HG02798 (cell line): ENCODE data around the gene DIS3L2.
"Not testable (repeated sequence)": the region's sequence is repeated elsewhere in the genome, so short reads cannot be mapped to it uniquely, and the experiment has no call there.

Source experiments
- ATAC-seq: cut with Tn5 transposase; IDR thresholded peaks from one replicate; pipeline ENCODE4 v1.9.1; 2021; ENCODE audit warnings: mild to moderate bottlenecking; ENCODE audit not compliant: unreplicated experiment, poor library complexity

DIS3L2 gene

DNA sequence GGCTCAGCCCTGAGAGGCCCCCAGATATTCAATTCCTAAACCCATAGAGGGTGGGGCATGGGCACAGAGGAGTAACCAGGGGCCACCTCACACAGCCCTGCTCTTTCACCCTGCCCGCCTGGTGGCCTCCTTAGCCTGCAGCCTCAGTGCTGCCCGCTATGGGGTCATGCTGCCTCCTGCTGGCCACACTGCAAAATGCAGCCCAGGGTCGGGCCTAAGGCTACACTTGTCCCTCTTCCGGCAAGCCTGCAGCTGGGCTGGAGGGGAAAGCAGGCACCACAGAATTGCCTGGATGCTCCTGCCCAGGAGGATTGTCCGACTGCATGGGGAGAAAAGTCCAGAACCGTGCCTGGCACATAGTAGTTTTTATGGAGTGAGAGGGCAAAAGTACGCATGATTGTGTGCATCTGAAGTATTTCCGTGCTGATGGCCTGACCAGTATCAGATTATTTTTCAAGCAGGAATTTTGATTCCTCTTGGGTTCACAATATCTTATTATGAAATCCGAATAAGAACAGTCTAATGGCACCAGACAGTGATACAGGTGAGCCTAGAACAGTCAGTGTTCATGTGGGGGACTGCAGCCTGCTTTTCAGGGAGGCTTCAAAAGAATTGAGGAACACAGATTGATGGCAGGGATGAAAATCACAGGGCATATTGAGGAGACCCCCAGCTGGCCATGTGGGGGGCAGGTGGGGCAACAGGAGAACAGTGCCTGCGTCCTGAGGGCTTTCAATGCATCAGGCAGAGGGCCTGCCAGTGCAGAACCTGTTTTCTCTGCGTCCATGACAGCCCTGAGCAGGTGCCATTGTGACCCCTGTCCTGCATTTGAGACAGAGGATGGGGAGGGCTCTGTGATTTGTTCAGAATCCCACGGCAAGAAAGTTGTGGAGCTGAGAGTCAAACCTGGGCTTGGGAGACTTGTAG, 365.9 kb downstream of the DIS3L2 start:
- ATAC-seq = peak; percentile 48

- ATAC-seq = no peak
These were observed 366.5 kb downstream of the DIS3L2 start for GRCh38 chr2:232328032-232328422.

GRCh38 chr2:232328516-232329460, 367.3 kb downstream of the DIS3L2 start:
- no peak for ATAC-seq

GRCh38 chr2:232329716-232330067, 368.2 kb downstream of the DIS3L2 start:
- ATAC-seq = no peak

DNA sequence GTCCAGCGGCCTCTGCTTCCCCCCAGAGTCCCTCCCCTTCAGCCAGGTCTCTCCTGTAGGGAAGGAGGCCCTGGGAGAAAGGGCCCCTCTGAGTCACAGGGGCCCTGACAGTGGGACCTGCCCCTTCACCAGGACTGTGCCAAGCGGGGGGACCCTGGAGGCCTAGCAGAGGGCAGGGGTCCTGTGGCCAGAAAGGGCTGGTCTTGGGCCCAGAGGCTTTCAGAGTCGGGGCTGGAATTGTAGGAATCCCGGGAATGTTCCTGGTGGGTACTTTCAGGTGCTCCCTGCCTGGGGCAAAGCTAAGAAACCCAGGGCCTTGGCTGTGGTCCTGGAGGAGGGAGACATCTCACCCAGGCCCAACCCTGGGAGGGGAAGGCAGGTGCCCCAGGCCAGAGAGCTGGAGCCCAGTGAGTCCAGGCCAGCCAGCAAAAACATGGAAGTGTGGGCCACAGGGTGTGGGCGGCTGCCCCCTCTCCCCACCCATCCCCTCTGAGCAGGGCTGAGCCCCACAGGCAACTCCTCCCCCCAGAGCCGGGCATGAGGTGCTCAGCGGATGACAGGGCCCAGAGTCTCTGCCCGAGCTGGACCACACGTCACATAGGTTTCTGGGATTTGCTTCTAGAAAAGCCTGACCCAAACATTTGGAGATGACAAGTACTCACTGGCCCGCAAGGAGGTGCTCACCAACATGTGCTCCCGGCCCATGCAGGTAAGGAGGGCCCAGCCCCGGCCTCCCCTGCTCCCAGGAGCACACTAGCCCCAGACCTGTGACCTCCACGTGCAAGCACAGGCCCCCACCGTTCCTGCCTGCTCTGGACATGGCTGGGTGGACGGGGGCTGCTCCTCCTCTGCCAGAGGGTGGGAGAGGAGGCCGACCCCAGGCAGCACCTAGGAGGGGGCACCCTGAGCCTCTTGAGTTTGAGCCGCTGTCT, 368.8 kb downstream of the DIS3L2 start:
- ATAC-seq = no peak

DNA sequence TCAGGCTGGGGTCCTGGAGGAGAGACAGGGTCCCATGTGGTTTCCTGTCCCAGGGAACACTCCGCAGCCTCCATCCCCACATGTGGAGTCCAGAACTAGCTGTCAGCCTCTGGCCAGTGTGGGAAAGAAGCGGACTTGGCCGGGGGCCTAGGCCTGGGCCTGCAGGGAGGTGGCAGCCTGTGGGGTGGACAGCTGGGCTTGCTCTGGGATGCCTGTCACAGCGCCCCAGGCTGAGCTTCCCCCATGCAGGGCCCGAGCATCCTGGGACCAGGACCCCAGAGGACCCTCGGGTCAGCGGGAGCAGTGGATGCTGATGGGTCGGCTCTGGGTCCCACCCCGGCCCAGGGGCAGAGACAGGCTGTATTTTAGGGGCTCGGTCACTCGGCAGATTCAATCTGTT, 369.5 kb downstream of the DIS3L2 start:
- not testable (repeated sequence) for ATAC-seq

DNA sequence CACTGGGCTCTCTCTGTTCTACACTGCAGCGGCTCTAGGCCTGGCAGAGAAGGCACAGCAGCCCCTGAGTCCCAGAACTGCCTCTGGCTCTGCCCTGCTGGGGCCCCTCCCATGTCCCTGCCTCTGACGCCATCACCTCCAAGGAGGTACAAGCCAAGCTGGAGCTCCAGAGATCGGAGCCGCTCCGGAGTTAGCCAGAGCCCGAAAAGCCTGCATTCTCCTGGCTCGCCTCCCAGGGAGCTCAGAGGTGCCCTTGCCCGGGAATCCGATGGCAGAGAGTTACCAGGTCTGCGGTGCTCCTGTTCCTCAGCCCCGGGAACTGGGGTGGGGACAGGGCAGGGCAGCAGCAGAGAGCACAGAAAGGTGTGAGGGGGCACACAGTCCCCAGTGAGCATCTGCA, 370.1 kb downstream of the DIS3L2 start:
- not testable (repeated sequence) for ATAC-seq

- ATAC-seq = not testable (repeated sequence)
These were observed 370.9 kb downstream of the DIS3L2 start for GRCh38 chr2:232332244-232332939.

- no peak for ATAC-seq
These were observed 371.4 kb downstream of the DIS3L2 start for GRCh38 chr2:232332940-232333259.

DNA sequence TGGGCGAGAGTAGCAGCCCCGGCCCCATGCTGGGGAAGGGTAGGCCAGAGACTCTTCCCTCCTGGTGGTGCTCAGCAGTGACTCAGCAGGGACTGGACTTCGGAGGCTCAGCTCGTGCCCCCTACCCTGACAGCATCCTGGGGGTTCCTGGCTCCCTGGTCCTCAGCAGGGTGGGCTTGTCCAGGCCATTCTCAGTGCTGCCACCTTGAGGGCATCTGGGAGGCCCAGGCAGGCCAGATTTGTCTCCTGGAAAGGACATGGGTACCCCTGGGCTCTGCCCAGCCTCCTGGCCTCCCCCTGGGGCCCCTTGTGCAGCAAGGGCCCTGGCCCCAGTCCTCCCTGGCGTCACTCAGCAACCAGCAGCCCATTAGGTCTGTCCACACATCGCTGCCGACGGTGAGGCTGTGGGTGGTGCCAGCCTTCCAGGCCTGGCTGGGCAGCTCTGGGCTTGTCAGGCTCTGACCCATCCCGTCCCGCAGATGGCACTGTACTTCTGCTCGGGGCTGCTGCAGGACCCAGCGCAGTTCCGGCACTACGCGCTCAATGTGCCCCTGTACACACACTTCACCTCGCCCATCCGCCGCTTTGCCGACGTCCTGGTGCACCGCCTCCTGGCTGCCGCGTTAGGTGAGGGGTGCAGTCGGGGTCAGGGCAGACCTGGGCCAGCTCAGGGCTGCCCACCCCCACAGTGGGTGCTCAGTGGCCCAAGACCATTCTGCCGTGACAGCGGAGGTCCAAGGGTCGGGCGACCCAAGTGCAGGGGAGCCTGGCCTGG, 372.0 kb downstream of the DIS3L2 start:
- no peak for ATAC-seq

DNA sequence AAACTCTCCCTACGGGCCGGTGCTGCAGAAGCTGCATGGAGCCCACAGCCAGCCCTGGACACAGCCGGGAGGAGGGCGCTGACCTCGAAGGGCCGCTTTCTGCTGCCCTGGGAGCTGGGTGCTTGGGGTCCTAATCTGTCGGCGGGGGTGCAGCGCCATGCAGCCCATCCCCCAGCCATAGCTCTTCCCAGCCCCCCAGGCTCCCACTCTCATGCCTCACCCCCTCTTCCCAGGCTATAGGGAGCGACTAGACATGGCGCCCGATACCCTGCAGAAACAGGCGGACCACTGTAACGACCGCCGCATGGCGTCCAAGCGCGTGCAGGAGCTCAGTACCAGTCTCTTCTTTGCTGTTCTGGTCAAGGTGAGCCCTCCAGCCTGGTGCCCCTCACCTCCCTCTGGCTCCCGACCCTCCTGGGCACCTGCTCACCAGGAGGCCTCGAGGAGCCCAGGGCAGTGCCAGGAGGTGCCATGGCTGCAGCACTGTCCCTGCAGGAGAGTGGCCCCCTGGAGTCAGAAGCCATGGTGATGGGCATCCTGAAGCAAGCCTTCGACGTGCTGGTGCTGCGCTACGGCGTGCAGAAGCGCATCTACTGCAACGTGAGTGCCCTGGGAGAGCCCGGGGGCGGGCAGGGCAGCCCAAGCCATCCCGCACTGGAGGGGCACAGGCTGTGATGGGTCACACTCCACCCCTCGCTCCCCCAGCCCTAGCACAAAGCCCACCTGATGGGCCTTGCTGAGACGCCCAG, 372.8 kb downstream of the DIS3L2 start:
- ATAC-seq = not testable (repeated sequence)

GRCh38 chr2:232334885-232335205, 373.3 kb downstream of the DIS3L2 start:
- ATAC-seq = not testable (repeated sequence)

GRCh38 chr2:232335206-232335858, 373.8 kb downstream of the DIS3L2 start:
- ATAC-seq = not testable (repeated sequence)

DNA sequence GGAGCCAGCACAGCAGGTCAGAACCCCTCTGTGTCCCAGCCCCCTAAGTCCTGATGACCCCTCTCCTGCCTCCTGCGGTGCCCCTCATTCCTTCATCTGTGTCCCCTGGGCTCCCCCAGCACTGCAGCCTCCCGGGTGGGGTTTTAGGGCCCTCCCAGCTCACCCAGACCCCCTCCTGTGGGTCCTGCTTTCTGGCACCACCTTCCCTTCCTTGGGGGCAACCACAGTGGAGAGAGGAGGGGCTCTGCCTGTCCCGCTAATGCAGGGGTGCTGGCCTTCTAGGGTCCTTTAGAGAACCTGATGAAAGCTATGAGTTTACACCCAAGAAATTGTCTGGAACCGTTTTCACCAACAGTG, 374.3 kb downstream of the DIS3L2 start:
- no peak for ATAC-seq

GRCh38 chr2:232336241-232336736, 374.8 kb downstream of the DIS3L2 start:
- ATAC-seq = no peak

- no peak for ATAC-seq
These were observed 375.6 kb downstream of the DIS3L2 start for GRCh38 chr2:232336981-232337720.
